Suprapubic skin (tissue), 4 donors: ENCODE measurements around the gene PCSK4.

Experiments
- CTCF ChIP-seq, 2 donors: fragments of 200-600 bp in 1 of 2; fragments of 450-650 bp in 1 of 2; sonication (generic) in 1 of 2; IDR thresholded peaks; one replicate each; pipeline ENCODE4 v1.5.1; 2016 to 2019; ENCODE audit warnings: antibody characterized with exemption in 2 of 2, mild to moderate bottlenecking in 1 of 2, moderate library complexity in 1 of 2
- EP300 ChIP-seq: sonication (generic); formaldehyde crosslinking; IDR thresholded peaks from one replicate; pipeline ENCODE4 v1.6.1; 2017; ENCODE audit warnings: antibody characterized with exemption
- POLR2A ChIP-seq, 2 donors: fragments of 450-650 bp; IDR thresholded peaks; one replicate each; pipeline ENCODE4 v1.6.1; 2017; ENCODE audit warnings: antibody characterized with exemption in 2 of 2, mild to moderate bottlenecking in 2 of 2, moderate library complexity in 2 of 2
- POLR2AphosphoS5 ChIP-seq, 3 donors: sonication (generic); formaldehyde crosslinking; IDR thresholded peaks; one replicate each; pipeline ENCODE4 v1.6.1; 2017; ENCODE audit warnings: antibody characterized with exemption in 3 of 3

GRCh38 chr19:1512671-1513498 lies 22.7 kb upstream of the PCSK4 start, which contains the start of gene ADAMTSL5:
- TF ChIP-seq CTCF (IDR thresholded peaks at IDR 0.05), result no peak
- no peak for TF ChIP-seq EP300
- TF ChIP-seq POLR2A (IDR thresholded peaks at IDR 0.05), result no peak
- TF ChIP-seq POLR2AphosphoS5 (IDR thresholded peaks at IDR 0.05), result no peak
